Panc1 (cell line): ENCODE data around the gene METTL1.

Source experiments
- POLR2AphosphoS5 ChIP-seq: IDR thresholded peaks from 2 replicates; pipeline ENCODE4 v1.6.1; 2012; ENCODE audit warnings: mild to moderate bottlenecking, low read depth, low read length, moderate library complexity
- SIN3A ChIP-seq: IDR thresholded peaks from 2 replicates; pipeline ENCODE4 v1.6.1; 2012; ENCODE audit warnings: low read depth, mild to moderate bottlenecking, low read length, moderate library complexity, borderline replicate concordance; ENCODE audit not compliant: insufficient read depth
- TF ChIP-seq, protein P1 (sequence below): fragments of 450-650 bp; IDR thresholded peaks from 2 replicates; pipeline ENCODE4 v1.5.1; 2017; ENCODE audit warnings: mild to moderate bottlenecking
- TF ChIP-seq, protein P2 (sequence below), 2 experiments: IDR thresholded peaks; 2 replicates each; pipeline ENCODE4 v1.6.1; 2011 to 2012; ENCODE audit warnings: low read depth in 2 of 2, control low read depth in 1 of 2, low read length in 1 of 2, mild to moderate bottlenecking in 1 of 2, moderate library complexity in 1 of 2; ENCODE audit not compliant: insufficient read depth in 1 of 2

DNA sequence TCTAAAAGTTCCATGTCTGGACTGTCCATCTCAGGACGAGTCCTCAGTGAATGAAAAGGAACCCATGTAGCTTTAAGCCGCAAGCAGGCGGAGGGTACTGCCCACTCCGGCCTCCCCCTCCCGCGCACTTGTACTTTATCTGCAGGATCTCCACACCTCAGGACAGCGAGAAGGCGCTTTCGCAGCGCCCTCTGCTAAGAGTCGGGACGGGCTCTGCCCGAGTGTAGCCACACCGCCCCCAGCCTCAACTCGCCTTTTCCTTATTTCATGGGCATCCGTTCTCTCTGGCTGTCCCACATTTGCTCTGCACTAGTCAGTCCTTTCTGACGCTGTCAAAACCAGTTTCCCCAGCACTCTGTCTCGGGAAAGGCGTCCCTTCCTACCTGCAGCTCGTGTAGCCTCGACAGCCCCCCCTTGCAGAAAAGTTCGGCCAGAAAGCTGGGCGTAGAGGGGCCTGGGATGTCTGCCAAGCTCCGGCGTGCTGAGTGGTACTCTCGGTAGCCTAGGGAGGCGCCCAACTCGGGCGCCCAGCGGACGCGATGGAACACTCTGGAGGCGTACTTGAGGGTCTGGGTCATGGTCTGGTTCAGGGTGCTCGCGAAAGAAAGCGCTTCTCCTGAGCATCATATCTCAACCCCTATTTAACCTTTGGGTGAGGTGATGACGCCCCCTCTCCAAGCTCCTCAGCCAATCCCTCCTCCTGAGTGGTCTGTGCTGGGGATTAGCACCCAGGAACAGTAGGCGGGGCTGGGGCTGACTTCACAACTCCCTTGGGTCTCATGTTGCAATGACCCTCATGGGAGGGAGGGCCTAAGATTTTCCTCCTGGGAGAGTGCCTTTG, 5.2 kb downstream of the METTL1 start, which contains the start of gene CYP27B1:
- TF ChIP-seq, protein P1, sequence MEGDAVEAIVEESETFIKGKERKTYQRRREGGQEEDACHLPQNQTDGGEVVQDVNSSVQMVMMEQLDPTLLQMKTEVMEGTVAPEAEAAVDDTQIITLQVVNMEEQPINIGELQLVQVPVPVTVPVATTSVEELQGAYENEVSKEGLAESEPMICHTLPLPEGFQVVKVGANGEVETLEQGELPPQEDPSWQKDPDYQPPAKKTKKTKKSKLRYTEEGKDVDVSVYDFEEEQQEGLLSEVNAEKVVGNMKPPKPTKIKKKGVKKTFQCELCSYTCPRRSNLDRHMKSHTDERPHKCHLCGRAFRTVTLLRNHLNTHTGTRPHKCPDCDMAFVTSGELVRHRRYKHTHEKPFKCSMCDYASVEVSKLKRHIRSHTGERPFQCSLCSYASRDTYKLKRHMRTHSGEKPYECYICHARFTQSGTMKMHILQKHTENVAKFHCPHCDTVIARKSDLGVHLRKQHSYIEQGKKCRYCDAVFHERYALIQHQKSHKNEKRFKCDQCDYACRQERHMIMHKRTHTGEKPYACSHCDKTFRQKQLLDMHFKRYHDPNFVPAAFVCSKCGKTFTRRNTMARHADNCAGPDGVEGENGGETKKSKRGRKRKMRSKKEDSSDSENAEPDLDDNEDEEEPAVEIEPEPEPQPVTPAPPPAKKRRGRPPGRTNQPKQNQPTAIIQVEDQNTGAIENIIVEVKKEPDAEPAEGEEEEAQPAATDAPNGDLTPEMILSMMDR = no peak
- TF ChIP-seq POLR2AphosphoS5 = peak; percentile 39
- TF ChIP-seq, protein P2, sequence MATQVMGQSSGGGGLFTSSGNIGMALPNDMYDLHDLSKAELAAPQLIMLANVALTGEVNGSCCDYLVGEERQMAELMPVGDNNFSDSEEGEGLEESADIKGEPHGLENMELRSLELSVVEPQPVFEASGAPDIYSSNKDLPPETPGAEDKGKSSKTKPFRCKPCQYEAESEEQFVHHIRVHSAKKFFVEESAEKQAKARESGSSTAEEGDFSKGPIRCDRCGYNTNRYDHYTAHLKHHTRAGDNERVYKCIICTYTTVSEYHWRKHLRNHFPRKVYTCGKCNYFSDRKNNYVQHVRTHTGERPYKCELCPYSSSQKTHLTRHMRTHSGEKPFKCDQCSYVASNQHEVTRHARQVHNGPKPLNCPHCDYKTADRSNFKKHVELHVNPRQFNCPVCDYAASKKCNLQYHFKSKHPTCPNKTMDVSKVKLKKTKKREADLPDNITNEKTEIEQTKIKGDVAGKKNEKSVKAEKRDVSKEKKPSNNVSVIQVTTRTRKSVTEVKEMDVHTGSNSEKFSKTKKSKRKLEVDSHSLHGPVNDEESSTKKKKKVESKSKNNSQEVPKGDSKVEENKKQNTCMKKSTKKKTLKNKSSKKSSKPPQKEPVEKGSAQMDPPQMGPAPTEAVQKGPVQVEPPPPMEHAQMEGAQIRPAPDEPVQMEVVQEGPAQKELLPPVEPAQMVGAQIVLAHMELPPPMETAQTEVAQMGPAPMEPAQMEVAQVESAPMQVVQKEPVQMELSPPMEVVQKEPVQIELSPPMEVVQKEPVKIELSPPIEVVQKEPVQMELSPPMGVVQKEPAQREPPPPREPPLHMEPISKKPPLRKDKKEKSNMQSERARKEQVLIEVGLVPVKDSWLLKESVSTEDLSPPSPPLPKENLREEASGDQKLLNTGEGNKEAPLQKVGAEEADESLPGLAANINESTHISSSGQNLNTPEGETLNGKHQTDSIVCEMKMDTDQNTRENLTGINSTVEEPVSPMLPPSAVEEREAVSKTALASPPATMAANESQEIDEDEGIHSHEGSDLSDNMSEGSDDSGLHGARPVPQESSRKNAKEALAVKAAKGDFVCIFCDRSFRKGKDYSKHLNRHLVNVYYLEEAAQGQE (IDR thresholded peaks at IDR 0.05; ENCODE audit: insufficient read depth in 1 of 2, low read depth in 2 of 2, low read length in 1 of 2) = no peak
- TF ChIP-seq SIN3A = no peak
